LNCaP clone FGC (cell line): ENCODE measurements around the gene CLDN1.

ENCODE experiments used
- DNase-seq: peaks from one replicate; pipeline ENCODE4 v3.0.0-alpha.2; 2011; ENCODE audit warnings: low read depth
- H3K4me3 ChIP-seq: 2 replicates; pipeline ENCODE4 v1.5.1; 2011; ENCODE audit warnings: mild to moderate bottlenecking, low read depth, low read length, control low read depth
- TF ChIP-seq, protein P1 (sequence below): IDR thresholded peaks from 2 replicates; pipeline ENCODE4 v1.5.1; 2012; ENCODE audit warnings: mild to moderate bottlenecking; ENCODE audit not compliant: control insufficient read depth, insufficient read depth; ENCODE audit errors: extremely low read depth

CLDN1 gene

GRCh38 chr3:190258634-190259033 lies 63.6 kb downstream of the CLDN1 start:
- no peak for DNase-seq
- no peak overlapping the region for H3K4me3 ChIP-seq
- TF ChIP-seq, protein P1, sequence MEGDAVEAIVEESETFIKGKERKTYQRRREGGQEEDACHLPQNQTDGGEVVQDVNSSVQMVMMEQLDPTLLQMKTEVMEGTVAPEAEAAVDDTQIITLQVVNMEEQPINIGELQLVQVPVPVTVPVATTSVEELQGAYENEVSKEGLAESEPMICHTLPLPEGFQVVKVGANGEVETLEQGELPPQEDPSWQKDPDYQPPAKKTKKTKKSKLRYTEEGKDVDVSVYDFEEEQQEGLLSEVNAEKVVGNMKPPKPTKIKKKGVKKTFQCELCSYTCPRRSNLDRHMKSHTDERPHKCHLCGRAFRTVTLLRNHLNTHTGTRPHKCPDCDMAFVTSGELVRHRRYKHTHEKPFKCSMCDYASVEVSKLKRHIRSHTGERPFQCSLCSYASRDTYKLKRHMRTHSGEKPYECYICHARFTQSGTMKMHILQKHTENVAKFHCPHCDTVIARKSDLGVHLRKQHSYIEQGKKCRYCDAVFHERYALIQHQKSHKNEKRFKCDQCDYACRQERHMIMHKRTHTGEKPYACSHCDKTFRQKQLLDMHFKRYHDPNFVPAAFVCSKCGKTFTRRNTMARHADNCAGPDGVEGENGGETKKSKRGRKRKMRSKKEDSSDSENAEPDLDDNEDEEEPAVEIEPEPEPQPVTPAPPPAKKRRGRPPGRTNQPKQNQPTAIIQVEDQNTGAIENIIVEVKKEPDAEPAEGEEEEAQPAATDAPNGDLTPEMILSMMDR = no peak
